Measurements from ENCODE around the gene HES1. TPM values are rescaled to one million over a fixed set of nuclear protein-coding genes. Genes with fewer than 3 reads are reported as not detected.

Gene HES1
- total RNA-seq, 1 experiment from 2014 or later: 34.6 TPM

- no TSS peak for BruUV-seq (replicated peaks)
- Mint-ChIP-seq H3K9me3 (ENCODE audit: unreplicated experiment) (no peaks in the 10 kb centered on the region), H3K27ac (ENCODE audit: low read depth, unreplicated experiment) (no peak overlapping the region), H3K27me3 (ENCODE audit: insufficient read depth, unreplicated experiment) (no peaks in the 10 kb centered on the region), H3K36me3 (ENCODE audit: insufficient read depth, unreplicated experiment) (no peaks in the 10 kb centered on the region), H3K4me3 (ENCODE audit: unreplicated experiment) (no peak overlapping the region), H3K4me1 (ENCODE audit: insufficient read depth, unreplicated experiment) (no peaks in the 10 kb centered on the region)
- intact Hi-C loops (cut with micrococcal nuclease): no loop called here
- ChIA-PET CTCF (interaction anchor here (0.7 to 1.2 kb wide), 2 partner anchors 17 to 160 kb away, joined by 3 to 5 read pairs; no protein-coding TSS in a partner anchor), POLR2A (interaction anchor here (0.6 kb wide), 1 partner anchor 151 kb away, joined by 3 read pairs; no protein-coding TSS in a partner anchor)
- DNase-seq (ENCODE audit: unreplicated experiment): no peak
- TF ChIP-seq CTCF (IDR thresholded peaks at IDR 0.05; ENCODE audit: unreplicated experiment): no peak
Measured at GRCh38 chr3:194184265-194184751, 48.4 kb downstream of the HES1 start.

- ChIA-PET POLR2A (interaction anchor here (0.6 kb wide), 1 partner anchor 150 kb away, joined by 3 read pairs; no protein-coding TSS in a partner anchor), CTCF (interaction anchor here (0.7 to 1.2 kb wide), 2 partner anchors 17 to 159 kb away, joined by 3 to 5 read pairs; no protein-coding TSS in a partner anchor)
- Mint-ChIP-seq H3K36me3 (ENCODE audit: insufficient read depth, unreplicated experiment) (no peaks in the 10 kb centered on the region), H3K4me3 (ENCODE audit: unreplicated experiment) (no peak overlapping the region), H3K9me3 (ENCODE audit: unreplicated experiment) (no peaks in the 10 kb centered on the region), H3K27ac (ENCODE audit: low read depth, unreplicated experiment) (no peak overlapping the region), H3K4me1 (ENCODE audit: insufficient read depth, unreplicated experiment) (no peaks in the 10 kb centered on the region), H3K27me3 (ENCODE audit: insufficient read depth, unreplicated experiment) (no peaks in the 10 kb centered on the region)
- no TSS peak for BruUV-seq (replicated peaks)
- no peak for TF ChIP-seq CTCF (IDR thresholded peaks at IDR 0.05; ENCODE audit: unreplicated experiment)
- DNase-seq (ENCODE audit: unreplicated experiment): no peak
- intact Hi-C loops (cut with micrococcal nuclease): no loop called here
Measured at GRCh38 chr3:194184801-194185200, 48.9 kb downstream of the HES1 start.

GRCh38 chr3:194185221-194185620, 49.3 kb downstream of the HES1 start:
- intact Hi-C loops (cut with micrococcal nuclease): no loop called here
- Mint-ChIP-seq H3K4me3 (ENCODE audit: unreplicated experiment) (no peak overlapping the region), H3K27me3 (ENCODE audit: insufficient read depth, unreplicated experiment) (no peaks in the 10 kb centered on the region), H3K36me3 (ENCODE audit: insufficient read depth, unreplicated experiment) (no peaks in the 10 kb centered on the region), H3K4me1 (ENCODE audit: insufficient read depth, unreplicated experiment) (no peaks in the 10 kb centered on the region), H3K9me3 (ENCODE audit: unreplicated experiment) (no peaks in the 10 kb centered on the region), H3K27ac (ENCODE audit: low read depth, unreplicated experiment) (no peak overlapping the region)
- no TSS peak for BruUV-seq (replicated peaks)
- DNase-seq (ENCODE audit: unreplicated experiment): no peak
- ChIA-PET CTCF (interaction anchor here (0.6 to 1.2 kb wide), 3 partner anchors 18 to 159 kb away, joined by 3 to 5 read pairs (median 4); no protein-coding TSS in a partner anchor), POLR2A (no interaction called here)
- TF ChIP-seq CTCF (IDR thresholded peaks at IDR 0.05; ENCODE audit: unreplicated experiment): no peak

- Mint-ChIP-seq H3K36me3 (ENCODE audit: insufficient read depth, unreplicated experiment) (no peaks in the 10 kb centered on the region), H3K27me3 (ENCODE audit: insufficient read depth, unreplicated experiment) (no peaks in the 10 kb centered on the region), H3K27ac (ENCODE audit: low read depth, unreplicated experiment) (no peak overlapping the region), H3K9me3 (ENCODE audit: unreplicated experiment) (no peaks in the 10 kb centered on the region), H3K4me1 (ENCODE audit: insufficient read depth, unreplicated experiment) (no peaks in the 10 kb centered on the region), H3K4me3 (ENCODE audit: unreplicated experiment) (no peak overlapping the region)
- CTCF ChIA-PET: no interaction called here
- intact Hi-C loops (cut with micrococcal nuclease): no loop called here
- no peak for TF ChIP-seq CTCF (IDR thresholded peaks at IDR 0.05; ENCODE audit: unreplicated experiment)
- BruUV-seq (replicated peaks): no TSS peak
- DNase-seq (ENCODE audit: unreplicated experiment): peak; percentile 16
- POLR2A ChIA-PET: no interaction called here
Measured at GRCh38 chr3:194187233-194187944, 51.4 kb downstream of the HES1 start.

Other genes with a start within 250 kb of the HES1 start
- not detected in 2 replicates for gene CPN2, start 215.2 kb downstream of the HES1 start, total RNA-seq (2022)
- gene LRRC15, start 233.6 kb downstream of the HES1 start, total RNA-seq (2022): not detected in 2 replicates

All from MCF 10A (cell line).